ENCODE measurements around the gene ATF6.

Gene ATF6

DNA sequence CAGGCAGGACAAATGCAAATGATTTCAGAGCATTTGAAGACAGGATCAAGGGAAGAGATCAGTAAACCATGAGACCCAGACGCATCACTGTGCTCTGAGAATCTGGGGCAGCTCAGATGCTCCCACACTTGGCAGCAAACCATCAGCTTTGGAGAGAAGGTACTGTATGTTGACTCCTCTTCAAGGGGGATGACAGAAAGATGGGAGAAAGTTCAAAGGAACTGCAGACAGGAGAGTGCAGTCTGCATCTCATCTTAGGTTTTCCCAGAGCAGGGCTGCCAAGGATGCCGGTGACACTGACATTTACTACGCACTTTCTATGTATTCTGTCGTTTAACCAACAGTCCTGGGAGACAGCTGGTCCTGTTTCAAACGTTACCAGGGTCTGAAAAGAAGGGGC is 221.8 kb downstream of the ATF6 start:
- Histone ChIP-seq H3K4me3 (ENCODE audit: low read depth, low read length) (no peak overlapping the region), H3K27me3 (replicated peaks) (no peaks in the 10 kb centered on the region), H3K27ac (no peak overlapping the region), H3K36me3 (replicated peaks) (no peaks in the 10 kb centered on the region)
- in situ Hi-C loops (cut with HindIII; ENCODE audit: low pct_ligation_motif_present, low sequenced_read_pairs) = no loop called here
- no peak for DNase-seq
- TF ChIP-seq, protein P1, sequence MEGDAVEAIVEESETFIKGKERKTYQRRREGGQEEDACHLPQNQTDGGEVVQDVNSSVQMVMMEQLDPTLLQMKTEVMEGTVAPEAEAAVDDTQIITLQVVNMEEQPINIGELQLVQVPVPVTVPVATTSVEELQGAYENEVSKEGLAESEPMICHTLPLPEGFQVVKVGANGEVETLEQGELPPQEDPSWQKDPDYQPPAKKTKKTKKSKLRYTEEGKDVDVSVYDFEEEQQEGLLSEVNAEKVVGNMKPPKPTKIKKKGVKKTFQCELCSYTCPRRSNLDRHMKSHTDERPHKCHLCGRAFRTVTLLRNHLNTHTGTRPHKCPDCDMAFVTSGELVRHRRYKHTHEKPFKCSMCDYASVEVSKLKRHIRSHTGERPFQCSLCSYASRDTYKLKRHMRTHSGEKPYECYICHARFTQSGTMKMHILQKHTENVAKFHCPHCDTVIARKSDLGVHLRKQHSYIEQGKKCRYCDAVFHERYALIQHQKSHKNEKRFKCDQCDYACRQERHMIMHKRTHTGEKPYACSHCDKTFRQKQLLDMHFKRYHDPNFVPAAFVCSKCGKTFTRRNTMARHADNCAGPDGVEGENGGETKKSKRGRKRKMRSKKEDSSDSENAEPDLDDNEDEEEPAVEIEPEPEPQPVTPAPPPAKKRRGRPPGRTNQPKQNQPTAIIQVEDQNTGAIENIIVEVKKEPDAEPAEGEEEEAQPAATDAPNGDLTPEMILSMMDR (IDR thresholded peaks at IDR 0.05; ENCODE audit: low read depth, low read length, missing control alignments) = no peak

DNA sequence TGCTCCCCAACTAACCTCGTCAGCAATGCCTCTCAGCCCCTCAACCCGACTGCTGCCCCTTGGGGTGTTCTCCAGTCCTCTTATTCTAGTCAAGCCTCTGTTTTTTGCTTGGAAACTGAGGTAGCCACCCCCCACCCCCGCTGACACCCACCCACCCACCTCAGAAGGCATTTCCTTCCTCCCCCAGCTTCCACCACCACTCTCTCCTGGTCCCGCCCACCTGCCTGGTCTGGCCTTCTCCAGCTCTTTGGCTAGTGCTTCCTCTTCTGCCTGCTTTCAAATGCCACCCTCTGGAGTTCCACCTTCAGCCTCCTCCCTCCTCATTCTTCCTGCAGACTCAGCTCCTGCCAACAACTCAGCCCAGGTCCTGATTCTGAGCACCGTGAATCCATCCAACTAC is 222.3 kb downstream of the ATF6 start:
- no peak for DNase-seq
- TF ChIP-seq, protein P1 (IDR thresholded peaks at IDR 0.05; ENCODE audit: low read depth, low read length, missing control alignments) = no peak
- no peaks in the 10 kb centered on the region for H3K27me3 ChIP-seq (replicated peaks)
- in situ Hi-C loops (cut with HindIII; ENCODE audit: low pct_ligation_motif_present, low sequenced_read_pairs) = no loop called here
- H3K27ac ChIP-seq = no peak overlapping the region
- no peaks in the 10 kb centered on the region for H3K36me3 ChIP-seq (replicated peaks)
- no peak overlapping the region for H3K4me3 ChIP-seq (ENCODE audit: low read depth, low read length)

- TF ChIP-seq, protein P1 (IDR thresholded peaks at IDR 0.05; ENCODE audit: low read depth, low read length, missing control alignments) = peak; percentile 10
- no peaks in the 10 kb centered on the region for H3K36me3 ChIP-seq (replicated peaks)
- DNase-seq = no peak
- no peak overlapping the region for H3K27ac ChIP-seq
- H3K27me3 ChIP-seq (replicated peaks) = no peaks in the 10 kb centered on the region
- in situ Hi-C loops (cut with HindIII; ENCODE audit: low pct_ligation_motif_present, low sequenced_read_pairs) = no loop called here
- no peak overlapping the region for H3K4me3 ChIP-seq (ENCODE audit: low read depth, low read length)
These were observed 223.0 kb downstream of the ATF6 start for GRCh38 chr1:161989108-161989507.

DNA sequence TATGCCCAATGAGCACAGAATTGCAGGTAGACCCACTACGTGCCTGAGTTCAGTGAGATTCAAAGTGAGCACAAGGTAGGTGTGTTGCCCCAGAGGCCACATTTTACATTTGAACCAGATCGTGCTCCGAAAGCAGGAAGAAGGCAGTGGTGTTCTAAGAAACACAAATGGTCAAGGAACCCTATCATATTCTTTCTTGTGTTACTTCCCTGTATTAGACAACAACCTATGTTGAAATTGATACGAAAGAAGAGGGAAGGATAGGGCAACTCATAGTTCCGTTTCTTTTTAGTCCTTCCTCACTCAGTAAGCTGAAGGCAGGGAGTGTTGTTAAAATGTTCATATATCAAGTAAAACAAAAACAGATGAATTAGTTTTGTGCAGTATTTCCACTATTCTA is 223.7 kb downstream of the ATF6 start:
- Histone ChIP-seq H3K27me3 (replicated peaks) (no peaks in the 10 kb centered on the region), H3K27ac (no peak overlapping the region), H3K36me3 (replicated peaks) (no peaks in the 10 kb centered on the region), H3K4me3 (ENCODE audit: low read depth, low read length) (no peak overlapping the region)
- DNase-seq = no peak
- in situ Hi-C loops (cut with HindIII; ENCODE audit: low pct_ligation_motif_present, low sequenced_read_pairs) = no loop called here
- TF ChIP-seq, protein P1 (IDR thresholded peaks at IDR 0.05; ENCODE audit: low read depth, low read length, missing control alignments) = no peak

DNA sequence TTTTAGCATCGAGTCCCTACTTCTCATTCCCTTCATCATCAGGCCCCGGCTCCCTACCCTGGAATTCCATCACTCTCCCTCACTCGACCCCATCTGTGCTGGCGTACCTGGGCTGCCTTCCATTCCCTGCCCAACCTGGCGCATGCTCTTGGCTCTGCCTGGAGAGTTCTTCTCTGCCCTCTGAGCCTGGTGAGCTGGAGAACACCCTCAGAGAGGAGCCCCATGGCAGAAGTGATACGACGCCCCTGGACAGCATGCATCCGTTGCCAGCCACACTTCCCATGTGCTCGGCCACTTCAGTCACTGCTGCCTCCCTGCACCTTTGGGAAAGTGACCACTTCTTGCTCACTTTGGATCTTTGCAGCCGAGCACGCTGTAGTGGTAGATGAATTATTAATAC is 227.5 kb downstream of the ATF6 start:
- TF ChIP-seq, protein P1 (IDR thresholded peaks at IDR 0.05; ENCODE audit: low read depth, low read length, missing control alignments) = no peak
- DNase-seq = no peak
- Histone ChIP-seq H3K4me3 (ENCODE audit: low read depth, low read length) (no peak overlapping the region), H3K36me3 (replicated peaks) (no peaks in the 10 kb centered on the region), H3K27me3 (replicated peaks) (no peaks in the 10 kb centered on the region), H3K27ac (no peak overlapping the region)
- in situ Hi-C loops (cut with HindIII; ENCODE audit: low pct_ligation_motif_present, low sequenced_read_pairs) = no loop called here

- Histone ChIP-seq H3K4me3 (ENCODE audit: low read depth, low read length) (no peak overlapping the region), H3K27ac (no peak overlapping the region), H3K27me3 (replicated peaks) (no peaks in the 10 kb centered on the region), H3K36me3 (replicated peaks) (no peaks in the 10 kb centered on the region)
- DNase-seq = no peak
- TF ChIP-seq, protein P1 (IDR thresholded peaks at IDR 0.05; ENCODE audit: low read depth, low read length, missing control alignments) = no peak
- in situ Hi-C loops (cut with HindIII; ENCODE audit: low pct_ligation_motif_present, low sequenced_read_pairs) = no loop called here
These were observed 228.1 kb downstream of the ATF6 start for GRCh38 chr1:161994175-161994668.
